HCT116 (cell line): ENCODE data around the gene FNBP1L. TPM values are rescaled to one million over a fixed set of nuclear protein-coding genes. Genes with fewer than 3 reads are reported as not detected.

Experiments used
- ATAC-seq: fragments of 200-7000 bp; cut with Tn5 transposase; 2 replicates; pipeline ENCODE4 v1.9.1; 2020; ENCODE audit warnings: mild to moderate bottlenecking, moderate library complexity
- BruUV-seq: library from RNA; stranded (reverse); fragments of 400-500 nt; replicated peaks from 2 replicates; lab custom pipeline; 2021; lab: Mats Ljungman, UMichigan
- CTCF ChIA-PET: fragments of 300-600 bp; sonication (Branson Sonifier 250); formaldehyde crosslinking; loops from one replicate; lab custom pipeline; 2021; ENCODE audit warnings: antibody characterized with exemption; lab: Charles Lee
- POLR2A ChIA-PET: fragments of 300-600, 350-600 bp; sonication (Branson Sonifier 250); formaldehyde crosslinking; loops from one replicate; lab custom pipeline; 2021; ENCODE audit warnings: antibody characterized with exemption; lab: Charles Lee
- RAD21 ChIA-PET, 2 experiments: fragments of 300-600 bp; sonication (Branson Sonifier 250); formaldehyde crosslinking; loops; one replicate each; lab custom pipeline; 2023; ENCODE audit warnings: low total read pairs in 2 of 2; ENCODE audit not compliant: uncharacterized antibody in 2 of 2, unreplicated experiment in 2 of 2, low non-redundant PET in 1 of 2; lab: Charles Lee
- DNase-seq: peaks from one replicate; pipeline ENCODE4 v3.0.0-alpha.2; 2010; ENCODE audit warnings: low read depth, low spot score
- H2AFZ ChIP-seq: fragments of 200-600 bp; shearing (Covaris generic), sonication (generic); 2 replicates; pipeline ENCODE4 v1.6.1; 2017; ENCODE audit warnings: low read depth, mixed run types, mixed read lengths, antibody characterized with exemption, low read length; ENCODE audit not compliant: poor library complexity, severe bottlenecking
- H3K27ac ChIP-seq: 2 replicates; pipeline ENCODE4 v1.5.1; 2012; ENCODE audit warnings: low read depth, low read length
- H3K27me3 ChIP-seq: fragments of 200-600 bp; sonication (generic); 2 replicates; pipeline ENCODE4 v1.6.1; 2016; ENCODE audit warnings: mixed run types, low read length, mixed read lengths; ENCODE audit not compliant: insufficient read depth
- H3K36me3 ChIP-seq, 2 experiments: fragments of 200-500 bp in 1 of 2; fragments of 200-600 bp in 1 of 2; sonication (Bioruptor generic) in 1 of 2; sonication (generic) in 1 of 2; 2 replicates each; pipeline versions ENCODE4 v1.5.1 to v1.6.1; 2014 to 2016; ENCODE audit warnings: low read length in 2 of 2, inconsistent platforms in 1 of 2, mixed read lengths in 1 of 2, mixed run types in 1 of 2; ENCODE audit not compliant: insufficient read depth in 2 of 2, control insufficient read depth in 1 of 2
- H3K4me1 ChIP-seq, 2 experiments: fragments of 200-600 bp in 1 of 2; sonication (generic) in 1 of 2; 2 replicates each; pipeline versions ENCODE4 v1.5.1 to v1.6.1; 2012 to 2017; ENCODE audit warnings: low read length in 2 of 2, inconsistent platforms in 1 of 2, mild to moderate bottlenecking in 1 of 2, mixed read lengths in 1 of 2, mixed run types in 1 of 2, moderate library complexity in 1 of 2; ENCODE audit not compliant: insufficient read depth in 2 of 2, control insufficient read depth in 1 of 2
- H3K4me2 ChIP-seq: fragments of 200-600 bp; sonication (generic); 2 replicates; pipeline ENCODE4 v1.6.1; 2017; ENCODE audit warnings: mixed run types, low read length, mixed read lengths
- H3K4me3 ChIP-seq, 2 experiments: fragments of 200-600 bp in 1 of 2; sonication (generic) in 1 of 2; replicated peaks in 1 of 2; 2 replicates each; pipeline ENCODE4 v1.5.1; 2011 to 2016; ENCODE audit warnings: low read length in 2 of 2, control low read depth in 1 of 2, low read depth in 1 of 2, mild to moderate bottlenecking in 1 of 2, mixed read lengths in 1 of 2, mixed run types in 1 of 2
- H3K79me2 ChIP-seq: fragments of 200-600 bp; sonication (generic); 2 replicates; pipeline ENCODE4 v1.6.1; 2017; ENCODE audit warnings: mild to moderate bottlenecking, mixed run types, low read length, moderate library complexity, mixed read lengths; ENCODE audit not compliant: insufficient read depth
- H3K9ac ChIP-seq: fragments of 200-600 bp; sonication (generic); 2 replicates; pipeline ENCODE4 v1.6.1; 2016; ENCODE audit warnings: low read length, mixed read lengths
- H3K9me2 ChIP-seq: fragments of 200-600 bp; sonication (generic), shearing (Covaris generic); 2 replicates; pipeline ENCODE4 v1.6.1; 2017; ENCODE audit warnings: mixed run types, mild to moderate bottlenecking, moderate library complexity; ENCODE audit not compliant: insufficient read depth
- H3K9me3 ChIP-seq, 2 experiments: fragments of 200-500 bp in 1 of 2; fragments of 200-600 bp in 1 of 2; sonication (Bioruptor generic) in 1 of 2; sonication (generic) in 1 of 2; 2 replicates each; pipeline ENCODE4 v1.6.1; 2014 to 2017; ENCODE audit warnings: low read length in 2 of 2, mixed read lengths in 2 of 2, inconsistent platforms in 1 of 2, low read depth in 1 of 2, mild to moderate bottlenecking in 1 of 2, mixed run types in 1 of 2, moderate library complexity in 1 of 2; ENCODE audit not compliant: control insufficient read depth in 1 of 2, insufficient read depth in 1 of 2
- H4K20me1 ChIP-seq: fragments of 200-600 bp; sonication (generic), shearing (Covaris generic); 2 replicates; pipeline ENCODE4 v1.6.1; 2017; ENCODE audit warnings: mixed run types, mild to moderate bottlenecking, moderate library complexity; ENCODE audit not compliant: insufficient read depth
- CBX3 ChIP-seq: IDR thresholded peaks from 2 replicates; pipeline ENCODE4 v1.6.1; 2012; ENCODE audit warnings: low read depth
- EZH2 ChIP-seq: fragments of 200-600 bp; sonication (generic); IDR thresholded peaks from 2 replicates; pipeline ENCODE4 v1.6.1; 2017; ENCODE audit warnings: antibody characterized with exemption, mixed run types
- EZH2phosphoT487 ChIP-seq: fragments of 200-600 bp; IDR thresholded peaks from 2 replicates; pipeline ENCODE4 v1.6.1; 2018; ENCODE audit warnings: antibody characterized with exemption, borderline replicate concordance
- RAD21 ChIP-seq: IDR thresholded peaks from 2 replicates; pipeline ENCODE4 v1.6.1; 2012; ENCODE audit warnings: low read depth, mild to moderate bottlenecking
- SIN3A ChIP-seq: IDR thresholded peaks from 2 replicates; pipeline ENCODE4 v1.6.1; 2012; ENCODE audit warnings: low read depth
- SP1 ChIP-seq: IDR thresholded peaks from 2 replicates; pipeline ENCODE4 v1.6.1; 2012; ENCODE audit warnings: low read depth
- YY1 ChIP-seq: IDR thresholded peaks from 2 replicates; pipeline ENCODE4 v1.6.1; 2011; ENCODE audit warnings: low read length, low read depth, moderate library complexity, mild to moderate bottlenecking; ENCODE audit not compliant: insufficient replicate concordance; ENCODE audit errors: extremely low read depth
- intact Hi-C: fragments of 100-400 bp; cut with micrococcal nuclease; formaldehyde crosslinking; loops from 2 replicates; pipeline ENCODE4 v1.10.0; 2022
- total RNA-seq: library from RNA; stranded (reverse); gene quantifications from one replicate; pipeline ENCODE4 v1.2.1, GENCODE V29; 2021; ENCODE audit not compliant: unreplicated experiment

Gene FNBP1L
- total RNA-seq, 1 experiment from 2014 or later: 26.1 TPM

DNA sequence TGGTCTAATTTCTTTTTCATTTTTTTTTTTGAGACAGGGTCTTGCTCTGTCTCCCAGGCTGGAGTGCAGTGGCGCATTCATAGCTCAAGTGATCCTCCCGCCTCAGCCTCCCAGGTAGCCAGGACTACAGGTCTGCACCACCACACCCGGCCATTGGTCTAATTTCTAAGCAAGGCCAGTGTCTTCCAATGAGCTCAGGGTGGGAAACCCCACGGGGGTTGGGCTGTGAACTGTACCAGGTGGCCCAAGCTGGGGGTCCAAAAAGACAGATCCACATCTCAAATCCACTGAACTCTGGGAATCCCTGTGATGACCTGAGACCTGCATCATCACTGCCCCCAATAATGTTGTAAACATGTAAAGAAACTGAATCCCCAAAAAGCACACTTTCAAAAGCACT, 154.2 kb downstream of the FNBP1L start:
- Histone ChIP-seq H4K20me1 (peaks cover 22% of the 10 kb centered on the region; the same call in 1 of the 2 replicates), H3K4me2 (no peak overlapping the region), H3K4me1 (peaks cover 5 to 27% of the 10 kb centered on the region in 2 experiments; a peak in 3 of 4 replicates), H3K4me3 (no peak overlapping the region), H3K36me3 (no peaks in the 10 kb centered on the region; a peak in 1 of 4 replicates), H3K27ac (no peak overlapping the region), H3K9me3 (no peaks in the 10 kb centered on the region), H2AFZ (no peak overlapping the region), H3K27me3 (no peaks in the 10 kb centered on the region), H3K9me2 (no peaks in the 10 kb centered on the region), H3K79me2 (peaks cover 99% of the 10 kb centered on the region), H3K9ac (no peak overlapping the region)
- no peak for ATAC-seq
- ChIA-PET CTCF (interaction anchor here (1.1 kb wide), 1 partner anchor 243 kb away, joined by 3 read pairs; no protein-coding TSS in a partner anchor), POLR2A (no interaction called here), RAD21 (no interaction called here)
- BruUV-seq: no TSS peak
- intact Hi-C loops: no loop called here
- TF ChIP-seq SP1 (no peak), YY1 (no peak), CBX3 (no peak), SIN3A (no peak), EZH2phosphoT487 (no peak)
- DNase-seq: no peak

DNA sequence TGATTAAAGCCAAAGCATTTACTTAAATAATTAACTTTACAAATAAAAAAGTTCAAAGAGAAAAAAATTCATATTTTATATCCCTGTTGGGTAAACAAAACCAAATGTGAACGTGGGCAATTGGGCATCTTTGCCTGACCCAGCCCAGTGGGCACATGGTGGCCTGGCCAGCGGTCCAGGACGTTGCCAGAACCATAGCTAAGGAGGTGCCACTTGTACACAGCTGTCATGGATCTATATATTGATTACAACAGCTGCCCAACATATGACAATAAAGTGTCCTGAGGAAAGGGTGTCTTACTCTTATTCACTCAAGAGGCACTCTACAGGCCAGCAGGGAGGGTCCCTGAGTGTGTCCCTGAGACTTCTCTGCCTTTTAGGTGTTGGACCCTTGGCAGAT, 155.2 kb downstream of the FNBP1L start:
- ATAC-seq (no peak), DNase-seq (no peak)
- Histone ChIP-seq H4K20me1 (peaks cover 22% of the 10 kb centered on the region; the same call in 1 of the 2 replicates), H3K9ac (no peak overlapping the region), H3K4me2 (no peak overlapping the region), H3K27me3 (no peaks in the 10 kb centered on the region), H3K27ac (no peak overlapping the region), H3K79me2 (peaks cover 99% of the 10 kb centered on the region), H3K4me3 (no peak overlapping the region), H3K4me1 (peaks cover 5 to 37% of the 10 kb centered on the region in 2 experiments; a peak in 3 of 4 replicates), H2AFZ (no peak overlapping the region), H3K36me3 (no peaks in the 10 kb centered on the region; a peak in 1 of 4 replicates), H3K9me3 (no peaks in the 10 kb centered on the region), H3K9me2 (no peaks in the 10 kb centered on the region)
- ChIA-PET CTCF (no interaction called here), RAD21 (no interaction called here), POLR2A (interaction anchor here (0.6 kb wide), 1 partner anchor 262 kb away, joined by 3 read pairs; no protein-coding TSS in a partner anchor)
- BruUV-seq: no TSS peak
- no peak for TF ChIP-seq RAD21
- TF ChIP-seq EZH2: no peak
- intact Hi-C loops: no loop called here
